ENCODE data around the gene MRPL50.

The MRPL50 gene

GRCh38 chr9:101432740-101433139 lies 34.3 kb upstream of the MRPL50 start:
- Histone ChIP-seq H2AFZ (ENCODE audit: low read length) (no peak overlapping the region), H2BK12ac (ENCODE audit: low read length) (no peak overlapping the region), H3K27me3 (ENCODE audit: control insufficient read depth in 3 of 3, insufficient read depth in 3 of 3, low read depth in 1 of 3, low read length in 3 of 3) (peaks cover 0 to 25% (median 0%) of the 10 kb centered on the region in 3 experiments), H3K4me2 (ENCODE audit: insufficient read depth, low read length, poor library complexity, severe bottlenecking) (no peak overlapping the region), H3K4me3 (ENCODE audit: low read length in 2 of 2) (no peak overlapping the region), H2BK120ac (ENCODE audit: low read depth, low read length) (no peak overlapping the region), H3K18ac (ENCODE audit: low read length) (no peak overlapping the region), H3K4me1 (ENCODE audit: control insufficient read depth in 2 of 2, insufficient read depth in 1 of 2, low read depth in 1 of 2, low read length in 2 of 2) (no peaks in the 10 kb centered on the region), H3K23ac (ENCODE audit: low read depth, low read length, poor library complexity) (no peak overlapping the region), H3K36me3 (replicated peaks in 1 of 2; ENCODE audit: control insufficient read depth in 2 of 2, insufficient read depth in 2 of 2, low read length in 2 of 2) (no peaks in the 10 kb centered on the region), H3K4ac (ENCODE audit: low read length) (no peak overlapping the region), H4K8ac (ENCODE audit: low read depth, low read length) (no peak overlapping the region), H4K91ac (ENCODE audit: low read depth, low read length, poor library complexity) (no peak overlapping the region), H2BK5ac (ENCODE audit: low read length) (no peak overlapping the region), H2AK5ac (ENCODE audit: low read depth, low read length) (no peak overlapping the region), H3K9ac (ENCODE audit: low read depth, low read length, poor library complexity) (no peak overlapping the region), H3K27ac (replicated peaks; ENCODE audit: low read length) (no peak overlapping the region), H3K9me3 (replicated peaks in 1 of 2; ENCODE audit: control insufficient read depth in 2 of 2, insufficient read depth in 1 of 2, low read depth in 1 of 2, low read length in 2 of 2) (no peaks in the 10 kb centered on the region), H3K79me1 (ENCODE audit: low read depth, low read length) (no peaks in the 10 kb centered on the region), H2BK15ac (ENCODE audit: low read length) (no peak overlapping the region), H3K14ac (ENCODE audit: low read length) (no peak overlapping the region)
- no CpG with 5 or more reads among the region's 1 CpG for WGBS, 2 donors (ENCODE audit: extremely low coverage in 2 of 2, insufficient read length in 2 of 2, insufficient replicate concordance in 1 of 2)
- DNase-seq (ENCODE audit: low spot score), result no peak

- peaks cover 0 to 2% of the 10 kb centered on the region in 2 donors for H3K4me1 ChIP-seq (ENCODE audit: control insufficient read depth in 2 of 2, insufficient read depth in 1 of 2, low read depth in 1 of 2, low read length in 2 of 2)
- no peak overlapping the region for H3K4ac ChIP-seq (ENCODE audit: low read length)
- H3K18ac ChIP-seq (ENCODE audit: low read length), result no peak overlapping the region
- H3K79me1 ChIP-seq (ENCODE audit: low read depth, low read length), result no peaks in the 10 kb centered on the region
- no peak overlapping the region for H4K91ac ChIP-seq (ENCODE audit: low read depth, low read length, poor library complexity)
- no peak overlapping the region for H3K27ac ChIP-seq (replicated peaks; ENCODE audit: low read length)
- H2AFZ ChIP-seq (ENCODE audit: low read length), result no peak overlapping the region
- no peak overlapping the region for H3K4me3 ChIP-seq (ENCODE audit: low read length in 2 of 2)
- H2AK5ac ChIP-seq (ENCODE audit: low read depth, low read length), result no peak overlapping the region
- H4K8ac ChIP-seq (ENCODE audit: low read depth, low read length), result no peak overlapping the region
- no peak overlapping the region for H2BK15ac ChIP-seq (ENCODE audit: low read length)
- no peak overlapping the region for H3K23ac ChIP-seq (ENCODE audit: low read depth, low read length, poor library complexity)
- peaks cover 0 to 21% (median 0%) of the 10 kb centered on the region in 3 experiments for H3K27me3 ChIP-seq (ENCODE audit: control insufficient read depth in 3 of 3, insufficient read depth in 3 of 3, low read depth in 1 of 3, low read length in 3 of 3)
- no peak overlapping the region for H2BK120ac ChIP-seq (ENCODE audit: low read depth, low read length)
- DNase-seq (ENCODE audit: low spot score), result no peak
- no peak overlapping the region for H3K14ac ChIP-seq (ENCODE audit: low read length)
- no peak overlapping the region for H2BK5ac ChIP-seq (ENCODE audit: low read length)
- H3K9me3 ChIP-seq (replicated peaks in 1 of 2; ENCODE audit: control insufficient read depth in 2 of 2, insufficient read depth in 1 of 2, low read depth in 1 of 2, low read length in 2 of 2), result no peaks in the 10 kb centered on the region
- H3K36me3 ChIP-seq (replicated peaks in 1 of 2; ENCODE audit: control insufficient read depth in 2 of 2, insufficient read depth in 2 of 2, low read length in 2 of 2), result no peaks in the 10 kb centered on the region
- H3K9ac ChIP-seq (ENCODE audit: low read depth, low read length, poor library complexity), result no peak overlapping the region
- H2BK12ac ChIP-seq (ENCODE audit: low read length), result no peak overlapping the region
- H3K4me2 ChIP-seq (ENCODE audit: insufficient read depth, low read length, poor library complexity, severe bottlenecking), result no peak overlapping the region
Observed at GRCh38 chr9:101432171-101432570, 33.8 kb upstream of the MRPL50 start.

GRCh38 chr9:101429736-101430135 lies 31.3 kb upstream of the MRPL50 start:
- Histone ChIP-seq H2BK15ac (ENCODE audit: low read length) (no peak overlapping the region), H3K4me3 (ENCODE audit: low read length in 2 of 2) (no peak overlapping the region), H3K23ac (ENCODE audit: low read depth, low read length, poor library complexity) (no peak overlapping the region), H4K91ac (ENCODE audit: low read depth, low read length, poor library complexity) (no peak overlapping the region), H3K18ac (ENCODE audit: low read length) (no peak overlapping the region), H2AFZ (ENCODE audit: low read length) (no peak overlapping the region), H4K8ac (ENCODE audit: low read depth, low read length) (no peak overlapping the region), H3K27ac (replicated peaks; ENCODE audit: low read length) (no peak overlapping the region), H3K4me2 (ENCODE audit: insufficient read depth, low read length, poor library complexity, severe bottlenecking) (no peak overlapping the region), H3K9ac (ENCODE audit: low read depth, low read length, poor library complexity) (no peak overlapping the region), H3K14ac (ENCODE audit: low read length) (no peak overlapping the region), H3K4me1 (ENCODE audit: control insufficient read depth in 2 of 2, insufficient read depth in 1 of 2, low read depth in 1 of 2, low read length in 2 of 2) (peaks cover 0 to 2% of the 10 kb centered on the region in 2 donors), H3K79me1 (ENCODE audit: low read depth, low read length) (no peaks in the 10 kb centered on the region), H3K4ac (ENCODE audit: low read length) (no peak overlapping the region), H3K36me3 (replicated peaks in 1 of 2; ENCODE audit: control insufficient read depth in 2 of 2, insufficient read depth in 2 of 2, low read length in 2 of 2) (no peaks in the 10 kb centered on the region), H2BK120ac (ENCODE audit: low read depth, low read length) (no peak overlapping the region), H3K27me3 (ENCODE audit: control insufficient read depth in 3 of 3, insufficient read depth in 3 of 3, low read depth in 1 of 3, low read length in 3 of 3) (peaks cover 0 to 21% (median 0%) of the 10 kb centered on the region in 3 experiments), H3K9me3 (replicated peaks in 1 of 2; ENCODE audit: control insufficient read depth in 2 of 2, insufficient read depth in 1 of 2, low read depth in 1 of 2, low read length in 2 of 2) (no peaks in the 10 kb centered on the region), H2BK5ac (ENCODE audit: low read length) (no peak overlapping the region), H2AK5ac (ENCODE audit: low read depth, low read length) (no peak overlapping the region), H2BK12ac (ENCODE audit: low read length) (no peak overlapping the region)
- no peak for DNase-seq (ENCODE audit: low spot score)
- WGBS, 2 donors (ENCODE audit: extremely low coverage in 2 of 2, insufficient read length in 2 of 2, insufficient replicate concordance in 1 of 2), result no CpG with 5 or more reads among the region's 7 CpGs

GRCh38 chr9:101428909-101429308 lies 30.5 kb upstream of the MRPL50 start:
- H3K27ac ChIP-seq (replicated peaks; ENCODE audit: low read length), result no peak overlapping the region
- H3K4ac ChIP-seq (ENCODE audit: low read length), result no peak overlapping the region
- no peaks in the 10 kb centered on the region for H3K79me1 ChIP-seq (ENCODE audit: low read depth, low read length)
- no peak overlapping the region for H2BK12ac ChIP-seq (ENCODE audit: low read length)
- H2AFZ ChIP-seq (ENCODE audit: low read length), result no peak overlapping the region
- H4K91ac ChIP-seq (ENCODE audit: low read depth, low read length, poor library complexity), result no peak overlapping the region
- no peaks in the 10 kb centered on the region for H3K9me3 ChIP-seq (replicated peaks in 1 of 2; ENCODE audit: control insufficient read depth in 2 of 2, insufficient read depth in 1 of 2, low read depth in 1 of 2, low read length in 2 of 2)
- H2BK15ac ChIP-seq (ENCODE audit: low read length), result no peak overlapping the region
- no peak overlapping the region for H3K18ac ChIP-seq (ENCODE audit: low read length)
- no peak for DNase-seq (ENCODE audit: low spot score)
- H2BK120ac ChIP-seq (ENCODE audit: low read depth, low read length), result no peak overlapping the region
- H4K8ac ChIP-seq (ENCODE audit: low read depth, low read length), result no peak overlapping the region
- H2AK5ac ChIP-seq (ENCODE audit: low read depth, low read length), result no peak overlapping the region
- WGBS, 2 donors (ENCODE audit: extremely low coverage in 2 of 2, insufficient read length in 2 of 2, insufficient replicate concordance in 1 of 2), result no CpG with 5 or more reads among the region's 3 CpGs
- no peak overlapping the region for H3K23ac ChIP-seq (ENCODE audit: low read depth, low read length, poor library complexity)
- H3K36me3 ChIP-seq (replicated peaks in 1 of 2; ENCODE audit: control insufficient read depth in 2 of 2, insufficient read depth in 2 of 2, low read length in 2 of 2), result no peaks in the 10 kb centered on the region
- H3K27me3 ChIP-seq (ENCODE audit: control insufficient read depth in 3 of 3, insufficient read depth in 3 of 3, low read depth in 1 of 3, low read length in 3 of 3), result peaks cover 0 to 18% (median 0%) of the 10 kb centered on the region in 3 experiments
- peaks cover 0 to 2% of the 10 kb centered on the region in 2 donors for H3K4me1 ChIP-seq (ENCODE audit: control insufficient read depth in 2 of 2, insufficient read depth in 1 of 2, low read depth in 1 of 2, low read length in 2 of 2)
- no peak overlapping the region for H3K4me2 ChIP-seq (ENCODE audit: insufficient read depth, low read length, poor library complexity, severe bottlenecking)
- H2BK5ac ChIP-seq (ENCODE audit: low read length), result no peak overlapping the region
- no peak overlapping the region for H3K9ac ChIP-seq (ENCODE audit: low read depth, low read length, poor library complexity)
- H3K14ac ChIP-seq (ENCODE audit: low read length), result no peak overlapping the region
- H3K4me3 ChIP-seq (ENCODE audit: low read length in 2 of 2), result no peak overlapping the region

All from neuronal stem cell (in vitro differentiated cells).